ENCODE data around the gene H2BK1.
A peak's percentile ranks its signal among the peaks of the same experiment; 100 is the strongest.

H2BK1 gene

GRCh38 chr7:151178236-151178635 lies 32.1 kb downstream of the H2BK1 start:
- DNase-seq (ENCODE audit: low read depth), result no peak

DNA sequence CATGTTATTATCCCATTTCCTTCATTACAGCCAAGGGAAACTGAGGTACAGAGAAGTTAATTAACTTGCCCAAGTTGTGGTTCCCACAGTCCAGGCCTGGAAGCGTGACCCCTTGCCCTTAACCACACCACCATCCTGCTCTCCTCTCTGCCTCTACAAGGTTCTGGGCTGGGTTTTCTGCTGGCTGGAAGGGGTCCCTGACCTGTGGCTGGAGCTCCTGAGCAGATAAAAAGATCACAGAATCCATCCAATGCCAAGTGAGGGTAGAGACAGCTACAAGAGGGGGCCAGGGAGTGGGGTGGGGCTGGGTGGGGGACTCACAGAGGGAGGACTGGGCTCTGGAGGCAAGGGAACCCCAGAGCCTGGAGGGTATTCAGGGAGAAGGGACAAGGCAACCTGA lies 33.0 kb downstream of the H2BK1 start:
- DNase-seq (ENCODE audit: low read depth), result no peak

- no peak for DNase-seq (ENCODE audit: low read depth)
Observed at GRCh38 chr7:151176401-151176800, 33.9 kb downstream of the H2BK1 start.

- DNase-seq (ENCODE audit: low read depth), result no peak
Observed at GRCh38 chr7:151175793-151176311, 34.4 kb downstream of the H2BK1 start.

DNA sequence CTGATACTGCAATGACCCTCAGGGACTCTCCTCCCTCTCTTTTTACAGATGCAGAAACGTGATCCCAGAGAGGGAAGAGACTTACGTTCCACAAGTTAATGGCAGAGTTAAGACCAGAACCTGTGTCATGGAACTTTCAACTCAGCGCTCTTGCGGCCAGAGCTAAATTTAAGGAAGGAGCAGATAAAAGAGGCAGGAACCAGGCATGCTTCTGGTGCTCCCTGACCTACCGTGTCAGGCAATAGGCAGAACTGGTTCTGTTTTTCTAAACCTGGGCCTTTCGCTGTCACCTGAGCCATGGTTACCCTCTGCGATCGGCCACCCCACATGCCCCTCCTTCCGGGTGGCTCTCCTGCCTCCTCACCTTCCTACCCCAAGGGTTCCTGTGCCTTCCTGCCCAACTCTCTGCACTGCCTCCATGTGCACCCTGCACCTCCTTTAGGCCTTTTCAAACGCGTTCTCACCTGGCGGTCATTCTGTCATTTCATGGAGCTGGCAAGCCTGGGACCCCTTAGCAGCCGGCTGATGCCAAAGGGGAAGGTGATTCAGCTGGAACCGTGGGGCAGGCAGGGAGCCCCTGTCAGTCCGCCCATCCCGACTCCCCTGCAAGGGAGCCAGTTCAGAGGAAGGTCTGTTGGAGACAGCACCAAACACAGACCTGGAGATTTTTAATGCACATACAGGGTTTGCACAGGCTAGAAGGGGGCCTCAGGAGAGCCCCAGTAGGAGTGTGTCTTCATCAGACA lies 35.1 kb downstream of the H2BK1 start:
- no peak for DNase-seq (ENCODE audit: low read depth)

DNA sequence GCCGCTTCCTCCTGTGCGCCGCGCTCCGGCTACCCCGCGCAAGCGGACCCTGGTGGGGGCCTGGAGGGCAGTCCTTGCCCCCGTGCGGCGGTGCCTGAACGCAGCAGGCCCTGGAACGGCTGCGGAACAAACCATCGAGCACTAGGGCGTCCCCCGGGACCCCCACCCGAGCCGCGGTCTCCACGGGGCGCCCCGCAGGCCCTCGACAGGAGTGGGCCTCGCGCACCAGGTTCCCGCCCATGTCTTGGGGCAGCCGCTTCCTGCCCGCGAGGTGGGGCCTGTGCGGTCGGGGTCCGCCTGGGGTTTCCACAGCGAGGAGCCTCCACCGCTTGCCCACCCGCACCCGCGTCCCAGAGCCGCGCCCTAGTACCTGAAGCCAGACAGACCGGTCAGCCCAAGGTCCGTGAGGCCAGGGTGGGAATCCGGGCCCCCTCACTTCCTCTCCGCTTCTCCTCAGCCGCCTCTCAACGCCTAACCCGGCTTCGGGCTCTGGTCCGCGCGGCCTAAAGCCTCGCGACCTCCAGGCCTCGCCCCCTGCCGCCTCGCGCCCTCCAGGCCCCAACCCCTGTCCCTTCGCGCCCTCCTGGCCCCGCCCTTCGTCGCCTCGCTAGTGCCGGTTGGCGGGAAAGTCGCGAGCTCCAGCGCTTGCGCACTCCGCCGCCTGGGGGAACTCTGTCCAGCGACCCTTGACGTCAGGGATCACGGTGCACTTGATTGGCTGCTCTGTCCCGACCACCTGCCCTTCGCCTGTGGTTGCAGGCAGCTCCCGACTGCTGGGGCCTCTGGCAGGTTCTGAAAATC lies 35.8 kb downstream of the H2BK1 start:
- DNase-seq (ENCODE audit: low read depth), result peak; percentile 35

DNA sequence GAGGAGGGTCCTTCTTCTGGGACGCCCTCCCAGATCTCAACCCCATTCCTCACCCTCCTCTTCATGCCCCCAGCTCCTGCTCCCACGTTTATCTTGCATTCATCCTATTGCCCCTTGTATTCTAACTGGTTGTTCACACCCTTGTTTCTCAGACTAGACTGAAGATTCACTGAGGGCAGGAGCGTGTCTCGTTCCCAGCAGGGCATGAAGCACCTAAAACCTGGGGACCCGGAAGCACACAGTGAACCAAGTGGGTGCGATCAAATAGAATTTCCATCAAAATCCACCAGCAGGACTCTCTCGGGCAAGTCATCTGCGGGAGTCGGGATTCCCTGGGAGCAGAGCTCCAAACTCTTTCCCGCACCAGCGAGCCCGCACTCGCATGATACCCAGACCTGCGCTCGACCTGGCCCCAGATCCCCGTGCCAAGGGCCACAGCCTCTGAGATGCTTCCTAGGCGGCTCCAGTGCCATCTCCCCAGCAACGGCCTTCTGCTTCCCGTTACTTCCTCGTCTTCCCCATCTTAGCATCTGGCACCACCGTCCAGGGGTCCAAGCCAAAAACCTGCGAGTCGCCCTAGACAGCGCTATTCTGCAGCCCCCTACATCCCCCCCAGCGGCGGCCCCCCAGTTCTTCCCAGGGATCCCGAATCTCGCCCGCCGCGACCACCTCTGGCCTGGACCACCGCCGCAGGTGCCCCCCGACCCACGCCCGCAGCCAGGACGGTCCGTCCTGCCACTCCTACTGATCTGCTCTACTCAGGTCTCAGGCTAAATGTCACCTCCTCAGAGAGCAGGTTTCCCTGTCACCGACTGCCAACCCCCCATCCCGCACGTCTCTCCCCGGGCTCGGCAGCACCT lies 36.7 kb downstream of the H2BK1 start:
- no peak for DNase-seq (ENCODE audit: low read depth)

DNA sequence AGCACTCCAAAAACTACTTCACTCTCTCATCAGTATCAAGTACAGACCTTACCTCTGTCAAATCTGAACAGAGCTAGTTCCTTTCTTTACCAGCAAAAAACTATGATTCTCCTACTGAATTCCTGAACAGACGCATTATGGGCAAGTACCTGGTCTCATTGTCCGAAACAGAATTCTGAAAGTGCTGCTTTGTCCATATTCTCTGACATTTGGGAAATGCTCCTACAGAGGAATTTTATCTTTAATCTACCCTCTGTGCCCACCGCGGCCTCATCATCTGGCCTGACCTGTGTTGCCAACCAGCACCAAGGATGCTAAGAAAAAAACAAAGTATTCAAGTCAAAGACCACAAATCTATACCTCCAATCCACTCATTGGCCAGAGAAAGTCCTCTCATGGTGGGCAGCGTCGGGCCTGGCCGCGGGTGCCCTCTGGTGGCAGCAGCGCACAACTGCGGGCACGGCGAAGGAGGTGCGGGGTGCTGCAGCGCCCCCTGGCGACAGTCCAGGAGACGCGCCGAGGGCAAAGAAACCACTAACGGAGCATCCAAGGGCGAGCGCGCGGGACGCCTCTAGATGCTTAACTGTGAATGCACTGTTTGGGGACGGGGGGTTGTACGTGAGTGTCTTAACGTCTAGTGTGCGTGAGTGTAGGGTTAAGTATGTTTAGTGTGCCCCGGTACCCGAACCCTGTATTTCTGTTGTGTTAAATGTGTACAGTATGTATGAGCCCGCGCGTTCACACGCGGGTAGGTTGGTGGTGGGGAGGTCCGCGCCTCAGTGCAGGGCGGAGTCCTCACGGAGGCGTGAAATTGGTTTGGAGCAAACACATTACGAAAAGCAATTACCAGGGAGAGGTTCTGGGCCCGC lies 37.8 kb downstream of the H2BK1 start:
- DNase-seq (ENCODE audit: low read depth), result peak; percentile 68

DNA sequence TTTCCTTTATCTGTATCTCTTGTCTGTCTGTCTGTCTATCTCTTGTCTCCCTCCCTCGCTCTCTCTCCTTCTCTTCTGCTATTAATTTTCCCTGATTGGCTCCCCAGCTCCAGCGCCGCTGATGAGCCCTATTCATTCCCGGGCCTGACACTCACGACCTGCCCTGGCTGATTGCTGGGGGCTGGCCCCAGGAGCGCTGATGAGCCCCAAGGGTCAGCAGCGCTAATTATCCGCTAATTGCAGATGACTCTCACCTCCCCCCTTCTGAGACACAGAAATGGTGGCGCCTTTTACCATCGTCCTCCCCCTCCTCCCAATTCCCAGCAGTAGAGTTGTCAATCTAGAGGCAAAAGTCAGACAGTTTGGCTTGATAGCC lies 41.5 kb downstream of the H2BK1 start:
- no peak for DNase-seq (ENCODE audit: low read depth)

GRCh38 chr7:151168003-151168786 lies 42.1 kb downstream of the H2BK1 start:
- peak; percentile 44 for DNase-seq (ENCODE audit: low read depth)

GRCh38 chr7:151167197-151167961 lies 42.9 kb downstream of the H2BK1 start, which contains the start of gene GBX1:
Gene GBX1, minus strand, starts transcription at chr7:151167694. Its CDS starts 146 bp downstream, at chr7:151167548.
- no peak for DNase-seq (ENCODE audit: low read depth)

- DNase-seq (ENCODE audit: low read depth), result no peak
Observed at GRCh38 chr7:151166629-151167196, 43.6 kb downstream of the H2BK1 start.

- DNase-seq (ENCODE audit: low read depth), result no peak
Observed at GRCh38 chr7:151161757-151162156, 48.5 kb downstream of the H2BK1 start.
